ENCODE measurements around the gene TGFBI. TPM values are rescaled to one million over a fixed set of nuclear protein-coding genes. Genes with fewer than 3 reads are reported as not detected.

TGFBI gene
- total and polyA plus RNA-seq, 12 donors: 29.6 to 137 (median 50.4) TPM

- WGBS, 2 donors: 89 to 92% methylated on average over 6 of the region's 6 CpGs
- H3K4me1 ChIP-seq: peaks cover 3 to 47% (median 28%) of the 10 kb centered on the region in 9 donors
These were observed 33.0 kb downstream of the TGFBI start for GRCh38 chr5:136061630-136062365.

DNA sequence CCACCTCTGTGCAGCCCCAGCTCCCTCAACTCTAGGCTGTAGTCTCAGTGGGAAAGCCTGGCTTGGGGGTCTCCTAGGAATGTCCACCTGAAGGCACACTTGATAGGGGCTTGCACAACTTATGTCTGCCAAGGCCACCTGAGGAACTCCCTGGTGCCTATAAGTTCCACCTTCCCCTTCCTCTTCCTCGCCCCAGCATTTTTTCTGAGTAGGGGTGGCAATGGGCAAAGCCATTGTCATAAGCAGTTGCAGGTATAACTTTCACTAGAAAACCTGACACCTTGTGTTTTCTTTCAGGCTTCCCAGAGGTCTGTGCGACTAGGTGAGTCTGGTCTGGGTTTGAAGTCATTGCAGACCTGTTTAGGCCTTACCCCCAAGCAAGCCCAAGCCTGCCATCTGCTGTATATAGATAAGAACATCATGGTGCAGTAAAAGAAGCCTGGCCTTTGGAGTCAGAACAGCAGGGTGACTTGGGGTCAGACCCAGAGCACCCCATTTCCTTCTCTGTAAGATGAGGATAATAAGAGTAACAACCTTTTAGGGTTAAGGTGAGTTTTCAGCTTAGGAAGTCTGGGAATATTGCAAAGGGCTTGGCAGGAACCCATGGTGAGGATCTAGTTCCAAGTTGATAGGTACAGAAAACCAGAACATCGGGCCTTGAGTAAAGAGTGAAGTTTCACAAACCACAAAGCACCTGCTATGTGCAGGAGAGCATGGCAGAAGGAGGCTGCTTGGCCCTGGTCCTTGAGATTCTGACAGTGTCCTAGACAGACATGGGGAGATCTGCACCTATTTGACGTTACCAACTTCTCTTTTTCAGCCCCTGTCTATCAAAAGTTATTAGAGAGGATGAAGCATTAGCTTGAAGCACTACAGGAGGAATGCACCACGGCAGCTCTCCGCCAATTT, 33.8 kb downstream of the TGFBI start:
- peaks cover 3 to 46% (median 25%) of the 10 kb centered on the region in 9 donors for H3K4me1 ChIP-seq
- H3K27ac ChIP-seq: no peak overlapping the region
- H3K4me3 ChIP-seq: no peak overlapping the region
- H3K27me3 ChIP-seq: no peaks in the 10 kb centered on the region
- peaks cover 0 to 75% (median 14%) of the 10 kb centered on the region in 9 donors for H3K36me3 ChIP-seq
- 86 to 87% methylated on average over 6 of the region's 6 CpGs for WGBS, 2 donors
- DNase-seq: no peak
- intact Hi-C loops (cut with DNase I): loop anchor here in 9 of 10 donors (1.0 to 5.0 kb wide), 9 partner anchors 85 to 175 kb away; no protein-coding TSS in a partner anchor
- TF ChIP-seq, protein P1, sequence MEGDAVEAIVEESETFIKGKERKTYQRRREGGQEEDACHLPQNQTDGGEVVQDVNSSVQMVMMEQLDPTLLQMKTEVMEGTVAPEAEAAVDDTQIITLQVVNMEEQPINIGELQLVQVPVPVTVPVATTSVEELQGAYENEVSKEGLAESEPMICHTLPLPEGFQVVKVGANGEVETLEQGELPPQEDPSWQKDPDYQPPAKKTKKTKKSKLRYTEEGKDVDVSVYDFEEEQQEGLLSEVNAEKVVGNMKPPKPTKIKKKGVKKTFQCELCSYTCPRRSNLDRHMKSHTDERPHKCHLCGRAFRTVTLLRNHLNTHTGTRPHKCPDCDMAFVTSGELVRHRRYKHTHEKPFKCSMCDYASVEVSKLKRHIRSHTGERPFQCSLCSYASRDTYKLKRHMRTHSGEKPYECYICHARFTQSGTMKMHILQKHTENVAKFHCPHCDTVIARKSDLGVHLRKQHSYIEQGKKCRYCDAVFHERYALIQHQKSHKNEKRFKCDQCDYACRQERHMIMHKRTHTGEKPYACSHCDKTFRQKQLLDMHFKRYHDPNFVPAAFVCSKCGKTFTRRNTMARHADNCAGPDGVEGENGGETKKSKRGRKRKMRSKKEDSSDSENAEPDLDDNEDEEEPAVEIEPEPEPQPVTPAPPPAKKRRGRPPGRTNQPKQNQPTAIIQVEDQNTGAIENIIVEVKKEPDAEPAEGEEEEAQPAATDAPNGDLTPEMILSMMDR (IDR thresholded peaks at IDR 0.05): peak; percentile 10 to 63 (median 50)
- H3K9me3 ChIP-seq: no peaks in the 10 kb centered on the region
- no peak for ATAC-seq

More at GRCh38 chr5:136061630-136062365, 33.0 kb downstream of the TGFBI start:
- Histone ChIP-seq H3K27ac (no peak overlapping the region), H3K4me3 (no peak overlapping the region), H3K36me3 (peaks cover 0 to 83% (median 14%) of the 10 kb centered on the region in 9 donors), H3K27me3 (no peaks in the 10 kb centered on the region), H3K9me3 (no peaks in the 10 kb centered on the region)
- TF ChIP-seq, protein P1 (IDR thresholded peaks at IDR 0.05): no peak
- ATAC-seq (no peak), DNase-seq (no peak)
- intact Hi-C loops (cut with DNase I): loop anchor here in 9 of 10 donors (1.0 to 5.0 kb wide), 9 partner anchors 84 to 174 kb away; no protein-coding TSS in a partner anchor

DNA sequence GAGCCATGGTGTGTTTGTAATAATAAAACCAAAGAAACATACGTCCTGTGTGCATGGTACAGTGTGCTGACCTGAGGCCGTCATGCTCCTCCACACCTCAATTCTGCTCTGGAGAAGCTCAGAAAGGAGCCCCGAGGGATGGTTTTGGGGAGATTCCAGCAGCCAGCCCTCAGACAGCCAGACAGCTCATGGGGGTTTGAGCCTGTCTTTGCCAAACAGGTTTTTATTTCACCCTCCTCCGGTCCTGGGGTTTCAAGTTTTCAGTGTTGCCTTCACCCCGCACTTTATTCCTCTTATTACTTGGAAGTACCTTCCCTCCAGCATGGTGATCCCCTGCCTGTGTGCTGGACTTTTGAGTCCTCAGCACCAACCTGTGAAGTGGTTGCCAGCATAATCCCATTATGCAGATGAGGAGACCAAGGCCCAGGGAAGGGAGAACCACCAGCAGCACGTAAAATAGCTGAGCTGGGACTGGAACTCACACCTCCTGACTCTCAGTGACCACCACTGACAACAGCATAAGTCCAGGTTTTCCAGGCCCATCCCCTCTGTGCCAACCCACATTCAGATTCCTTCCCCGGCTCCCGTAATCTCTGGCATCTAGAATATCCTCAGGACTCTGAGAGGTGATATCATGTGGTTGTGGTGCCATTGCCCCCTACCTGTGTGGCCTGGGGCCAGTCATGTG, 35.1 kb downstream of the TGFBI start:
- Histone ChIP-seq H3K27me3 (no peaks in the 10 kb centered on the region), H3K36me3 (peaks cover 0 to 62% (median 14%) of the 10 kb centered on the region in 9 donors), H3K27ac (peak overlapping the region in 1 of 10 donors; percentile 77), H3K4me3 (no peak overlapping the region), H3K4me1 (peaks cover 3 to 35% (median 19%) of the 10 kb centered on the region in 9 donors), H3K9me3 (peaks cover 0 to 5% (median 0%) of the 10 kb centered on the region in 11 donors)
- 90 to 94% methylated on average over 8 of the region's 8 CpGs for WGBS, 2 donors
- intact Hi-C loops (cut with DNase I): loop anchor here in 9 of 10 donors (2.0 to 5.0 kb wide), 8 partner anchors 87 to 177 kb away; no protein-coding TSS in a partner anchor
- ATAC-seq (no peak), DNase-seq (no peak)
- TF ChIP-seq, protein P1 (IDR thresholded peaks at IDR 0.05): no peak
